ENCODE data around the gene RAB1A.

GRCh38 chr2:65116645-65117044 is 13.3 kb downstream of the RAB1A start:
- TF ChIP-seq POLR2A (IDR thresholded peaks at IDR 0.05) (no peak), CTCF (IDR thresholded peaks at IDR 0.05) (no peak), EP300 (IDR thresholded peaks at IDR 0.05) (no peak)
